ENCODE data around the gene CDCA5. TPM values are rescaled to one million over a fixed set of nuclear protein-coding genes. Genes with fewer than 3 reads are reported as not detected.

The CDCA5 gene
- total RNA-seq, 1 experiment from 2014 or later, result 75.2 TPM

DNA sequence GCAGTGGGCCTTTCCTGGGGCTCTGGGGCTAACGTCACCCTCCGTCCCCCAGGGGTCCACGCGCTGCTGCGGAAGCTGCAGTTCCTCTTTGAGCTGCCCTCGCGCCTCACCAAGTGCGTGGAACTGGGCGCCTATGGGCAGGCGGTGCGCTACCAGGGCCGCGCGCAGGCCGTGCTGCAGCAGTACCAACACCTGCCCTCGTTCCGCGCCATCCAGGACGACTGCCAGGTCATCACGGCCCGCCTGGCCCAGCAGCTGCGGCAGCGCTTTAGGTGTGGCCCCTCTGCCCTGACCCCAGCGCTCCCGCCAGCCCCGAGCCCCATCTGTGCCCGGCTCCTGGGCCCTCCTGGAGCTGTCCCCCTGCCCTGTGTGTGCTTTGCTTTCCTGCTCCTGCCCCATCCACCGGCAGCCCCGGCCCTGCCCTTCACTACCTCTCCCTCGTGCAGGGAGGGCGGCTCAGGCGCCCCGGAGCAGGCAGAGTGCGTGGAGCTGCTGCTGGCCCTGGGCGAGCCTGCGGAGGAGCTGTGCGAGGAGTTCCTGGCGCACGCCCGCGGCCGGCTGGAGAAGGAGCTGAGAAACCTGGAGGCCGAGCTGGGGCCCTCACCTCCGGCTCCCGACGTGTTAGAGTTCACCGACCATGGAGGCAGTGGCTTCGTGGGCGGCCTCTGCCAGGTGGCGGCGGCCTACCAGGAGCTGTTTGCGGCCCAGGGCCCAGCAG is 24.1 kb upstream of the CDCA5 start:
- no peak for DNase-seq (ENCODE audit: low read depth)

DNA sequence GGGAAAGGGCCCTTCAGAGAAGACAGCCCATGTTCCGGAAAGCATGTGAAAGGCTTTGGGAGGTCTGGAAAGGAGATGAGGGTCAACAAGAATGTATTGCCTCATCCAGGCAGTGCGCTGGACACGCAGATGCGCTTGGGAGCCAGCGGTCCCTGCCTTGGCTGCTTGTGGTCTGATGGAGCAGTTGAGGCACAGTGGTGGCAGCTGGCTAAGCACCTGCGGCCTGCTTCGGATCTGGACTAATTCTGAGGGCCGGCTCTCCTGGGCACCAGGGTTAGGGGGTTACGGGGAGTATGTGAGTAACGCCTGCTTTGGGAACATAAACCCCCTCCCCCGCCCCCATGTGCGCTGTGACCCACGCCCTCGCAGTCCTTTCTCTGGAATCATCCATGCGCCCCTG is 23.2 kb upstream of the CDCA5 start:
- DNase-seq (ENCODE audit: low read depth), result no peak

DNA sequence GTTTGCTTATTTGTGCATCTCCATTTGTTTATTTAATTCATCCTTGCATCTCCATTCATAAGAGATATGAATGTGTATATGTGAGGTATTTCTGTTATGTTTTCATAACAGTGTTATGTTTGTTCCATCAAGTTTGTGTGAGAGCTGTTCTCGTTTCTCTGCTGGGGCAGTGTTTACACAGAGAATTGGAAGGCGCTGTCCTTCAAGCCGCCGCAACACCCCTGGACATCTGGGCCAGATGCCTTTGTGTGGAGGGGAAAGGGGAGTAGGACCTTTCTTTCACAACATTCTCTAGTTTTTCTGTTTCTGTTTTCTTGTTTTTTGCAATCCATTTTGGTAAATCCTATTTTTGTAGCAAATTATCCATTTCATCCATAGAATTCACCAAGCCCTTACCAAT is 20.8 kb upstream of the CDCA5 start:
- no peak for DNase-seq (ENCODE audit: low read depth)

DNA sequence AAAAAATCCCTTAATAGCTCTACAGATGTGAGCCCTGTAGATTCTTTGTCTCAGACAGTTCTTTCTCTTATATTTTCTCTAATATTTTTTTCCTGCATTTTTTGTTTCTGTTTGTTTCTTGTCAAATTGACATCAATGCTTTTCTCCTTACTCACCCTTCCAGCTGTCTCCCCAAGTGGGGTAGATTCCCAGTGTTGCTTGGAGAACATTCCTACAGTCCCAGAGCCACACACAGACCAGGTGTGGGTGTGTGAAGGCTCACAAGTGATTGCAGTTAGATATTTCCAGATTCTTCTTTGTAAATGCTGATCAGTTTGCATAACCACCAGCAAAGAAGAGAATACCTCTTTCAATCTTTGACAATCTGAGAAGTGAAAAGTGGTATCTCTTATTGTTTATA is 19.6 kb upstream of the CDCA5 start:
- no peak for DNase-seq (ENCODE audit: low read depth)

DNA sequence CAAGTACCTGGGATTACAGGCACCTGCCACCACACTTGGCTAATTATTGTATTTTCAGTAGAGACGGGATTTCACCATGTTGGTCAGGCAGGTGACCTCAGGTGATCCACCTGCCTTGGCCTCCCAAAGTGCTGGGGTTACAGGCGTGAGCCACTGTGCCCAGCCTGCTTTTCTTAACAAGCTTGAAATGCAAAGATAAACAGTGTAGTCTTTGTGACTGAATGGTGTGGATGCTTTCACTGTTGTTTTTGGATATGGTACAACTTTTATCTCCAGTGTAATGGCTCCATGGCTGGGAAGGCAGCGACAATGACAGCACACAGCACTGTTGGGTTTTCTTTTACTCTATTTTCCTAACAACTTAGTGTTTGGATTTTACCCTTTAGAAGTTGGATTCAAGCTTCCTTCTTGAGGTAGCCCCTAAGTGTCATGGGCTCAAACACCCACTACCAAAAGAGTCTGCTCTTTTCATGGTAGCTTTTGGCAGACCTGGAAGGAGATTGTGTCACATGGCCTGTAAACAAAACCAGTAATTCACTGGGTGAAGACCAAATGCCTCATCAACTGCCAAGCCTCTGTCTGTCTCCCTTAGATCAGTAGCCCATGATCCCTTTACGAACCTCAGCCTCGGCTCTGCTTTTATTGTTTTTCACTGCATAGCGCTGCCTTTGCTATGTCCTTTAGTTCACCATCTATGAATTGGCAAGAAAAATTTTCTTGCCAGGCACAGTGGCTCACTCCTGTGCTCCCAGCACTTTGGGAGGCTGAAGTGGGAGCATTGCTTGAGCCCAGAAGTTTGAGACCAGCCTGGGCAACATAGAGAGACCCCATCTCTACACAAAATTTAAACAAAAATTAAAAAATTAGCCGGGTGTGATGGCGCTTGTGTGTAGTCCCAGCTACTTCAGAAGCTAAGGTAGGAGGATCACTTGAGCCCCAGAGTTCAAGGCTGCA is 18.6 kb upstream of the CDCA5 start:
- no peak for DNase-seq (ENCODE audit: low read depth)

DNA sequence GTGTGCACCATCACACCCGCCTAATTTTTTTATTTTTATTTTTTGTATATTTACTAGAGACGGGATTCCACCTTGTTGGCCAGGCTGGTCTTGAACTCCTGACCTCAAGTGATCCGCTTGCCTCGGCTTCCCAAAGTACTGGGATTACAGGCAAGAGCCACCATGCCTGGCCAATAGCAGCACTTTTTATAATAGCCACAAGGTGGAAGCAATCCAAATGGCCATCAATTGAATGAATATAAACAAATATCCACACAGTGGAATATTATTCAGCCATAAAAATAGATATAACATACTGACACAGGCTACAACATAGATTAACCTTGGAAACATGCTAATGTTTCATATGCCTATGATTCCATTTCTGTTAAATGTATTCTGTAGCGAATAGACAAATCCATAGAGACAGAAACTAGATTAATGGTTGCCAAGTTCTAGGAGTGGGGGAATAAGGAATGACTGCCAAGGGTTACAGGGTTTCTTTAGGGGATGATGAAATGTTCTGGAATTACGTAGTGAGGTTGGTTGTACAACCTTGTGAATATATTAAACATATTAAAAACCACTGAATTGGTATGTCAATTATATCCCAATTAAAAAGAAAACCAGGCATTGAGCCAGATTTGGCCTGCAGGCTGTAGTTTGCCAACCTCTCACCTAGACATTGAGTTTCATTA is 17.0 kb upstream of the CDCA5 start:
- DNase-seq (ENCODE audit: low read depth), result no peak

DNA sequence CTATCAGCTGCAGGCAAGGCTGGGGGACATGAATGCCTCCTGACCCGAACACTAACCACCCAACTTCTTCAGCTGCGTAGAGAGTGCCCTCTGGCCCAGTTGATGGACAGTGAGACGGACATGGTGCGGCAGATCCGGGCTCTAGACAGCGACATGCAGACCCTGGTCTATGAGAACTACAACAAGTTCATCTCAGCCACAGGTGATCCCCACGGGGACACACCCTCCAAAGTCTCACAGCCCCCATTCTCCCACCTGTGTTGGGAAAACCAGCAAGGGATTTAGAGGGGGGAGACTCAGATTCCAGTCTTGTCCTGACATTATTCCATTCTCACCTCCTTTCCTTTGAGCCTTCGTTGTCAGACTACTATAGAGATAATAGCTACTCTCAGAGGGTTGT is 13.1 kb upstream of the CDCA5 start:
- DNase-seq (ENCODE audit: low read depth), result no peak

DNA sequence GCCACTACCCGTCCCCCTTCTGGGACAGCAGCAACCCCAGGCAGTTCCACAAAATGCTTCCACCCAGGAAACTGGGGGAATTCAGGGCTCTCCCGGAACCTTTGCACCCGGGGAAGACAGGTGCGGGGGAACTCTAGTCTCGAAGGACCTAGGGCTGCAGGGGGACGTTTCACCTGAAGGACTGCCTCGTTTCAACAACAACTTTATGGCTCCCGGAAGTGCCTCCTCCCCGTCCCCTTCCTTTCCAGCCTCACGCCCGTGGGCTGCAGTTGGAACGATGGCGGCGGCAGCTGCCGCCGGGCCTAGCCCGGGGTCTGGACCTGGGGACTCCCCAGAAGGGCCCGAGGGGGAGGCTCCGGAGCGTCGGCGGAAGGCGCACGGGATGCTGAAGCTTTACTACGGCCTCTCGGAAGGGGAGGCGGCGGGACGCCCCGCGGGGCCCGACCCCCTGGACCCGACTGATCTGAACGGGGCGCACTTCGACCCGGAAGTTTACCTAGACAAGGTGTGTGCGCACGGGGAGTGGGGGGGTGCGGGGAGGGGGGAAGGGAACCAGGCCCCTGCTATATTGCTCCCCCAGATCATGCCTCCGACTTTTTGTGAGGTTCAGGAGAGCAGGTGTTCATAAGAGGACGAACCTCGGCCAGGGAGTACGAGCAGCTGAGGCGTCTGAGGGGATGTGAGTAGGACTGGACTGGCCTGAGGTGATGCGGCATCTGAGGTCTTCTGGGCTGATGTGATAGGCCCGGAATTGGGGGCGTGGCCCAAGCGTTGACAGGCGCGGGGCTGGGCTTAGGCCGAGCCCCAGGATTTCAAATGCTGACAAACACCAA is 12.3 kb upstream of the CDCA5 start, which contains the start of gene VPS51:
VPS51 (plus strand) TSS at position 241 of the 833 bp plus-strand sequence; CDS start at position 278, 37 bp downstream.
- DNase-seq (ENCODE audit: low read depth), result peak; percentile 87

DNA sequence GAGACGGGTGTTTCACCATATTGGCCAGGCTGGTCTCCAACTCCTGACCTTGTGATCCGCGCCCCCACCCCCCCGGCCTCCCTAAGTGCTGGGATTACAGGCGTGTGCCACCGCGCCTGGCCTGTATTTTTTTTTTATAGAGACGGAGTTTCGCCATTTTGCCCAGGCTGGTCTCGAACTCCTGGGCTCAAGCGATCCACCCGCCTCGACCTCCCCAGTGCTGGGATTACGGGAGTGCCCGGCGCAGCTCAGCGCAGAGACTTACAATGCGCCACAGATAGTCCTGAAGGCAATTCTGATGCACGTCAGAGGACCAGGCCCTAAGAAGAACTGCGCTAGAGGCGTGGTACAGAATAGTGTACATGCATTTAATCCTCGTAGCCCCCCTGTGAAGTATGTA is 11.6 kb upstream of the CDCA5 start:
- DNase-seq (ENCODE audit: low read depth), result no peak

DNA sequence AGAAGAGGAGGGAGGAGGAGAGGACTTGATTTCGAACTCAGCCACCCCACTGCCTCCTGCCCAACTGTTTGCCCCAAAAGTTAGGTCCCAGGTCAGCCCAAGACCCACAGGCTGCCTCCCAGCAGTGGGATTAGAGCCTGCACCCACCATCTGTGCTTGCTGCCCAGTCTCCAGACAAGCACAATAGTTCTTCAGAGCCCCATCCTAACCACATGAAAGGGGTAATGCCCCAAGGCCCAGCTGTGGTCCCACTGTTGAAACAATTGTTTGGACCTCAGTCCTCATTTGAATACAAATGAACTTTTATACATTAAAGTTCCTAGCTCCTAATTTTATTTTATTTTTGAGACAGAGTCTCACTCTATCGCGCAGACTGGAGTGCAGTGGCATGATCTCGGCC is 6.8 kb upstream of the CDCA5 start:
- no peak for DNase-seq (ENCODE audit: low read depth)

DNA sequence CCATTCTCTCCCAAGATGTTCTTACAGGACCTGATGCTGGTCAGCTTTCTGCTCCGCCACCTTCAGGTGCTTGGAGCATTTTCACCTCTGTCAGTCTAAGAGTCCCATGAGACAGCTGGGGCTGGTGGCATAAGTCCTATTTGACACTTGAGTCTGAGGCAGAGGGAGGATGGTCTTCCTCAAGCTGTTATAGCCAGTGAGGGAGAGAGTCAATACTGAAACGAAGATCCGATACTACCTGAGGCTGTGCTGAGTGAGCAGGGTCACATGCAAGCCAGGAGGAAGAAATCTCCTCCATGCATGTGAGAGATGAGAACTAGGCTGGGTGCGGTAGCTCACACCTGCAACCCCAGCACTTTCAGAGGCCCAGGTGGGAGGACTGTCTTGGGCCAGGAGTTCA is 5.8 kb upstream of the CDCA5 start:
- DNase-seq (ENCODE audit: low read depth), result no peak

DNA sequence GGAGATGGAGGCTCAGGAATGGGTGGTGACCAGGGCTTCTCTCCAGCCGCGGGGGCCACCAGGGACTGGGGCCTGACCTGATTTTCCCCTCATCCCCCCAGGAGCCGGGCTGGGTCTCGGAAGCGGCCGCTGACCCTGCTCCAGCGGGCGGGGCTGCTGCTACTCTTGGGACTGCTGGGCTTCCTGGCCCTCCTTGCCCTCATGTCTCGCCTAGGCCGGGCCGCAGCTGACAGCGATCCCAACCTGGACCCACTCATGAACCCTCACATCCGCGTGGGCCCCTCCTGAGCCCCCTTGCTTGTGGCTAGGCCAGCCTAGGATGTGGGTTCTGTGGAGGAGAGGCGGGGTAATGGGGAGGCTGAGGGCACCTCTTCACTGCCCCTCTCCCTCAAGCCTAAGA is 4.0 kb upstream of the CDCA5 start:
- no peak for DNase-seq (ENCODE audit: low read depth)

DNA sequence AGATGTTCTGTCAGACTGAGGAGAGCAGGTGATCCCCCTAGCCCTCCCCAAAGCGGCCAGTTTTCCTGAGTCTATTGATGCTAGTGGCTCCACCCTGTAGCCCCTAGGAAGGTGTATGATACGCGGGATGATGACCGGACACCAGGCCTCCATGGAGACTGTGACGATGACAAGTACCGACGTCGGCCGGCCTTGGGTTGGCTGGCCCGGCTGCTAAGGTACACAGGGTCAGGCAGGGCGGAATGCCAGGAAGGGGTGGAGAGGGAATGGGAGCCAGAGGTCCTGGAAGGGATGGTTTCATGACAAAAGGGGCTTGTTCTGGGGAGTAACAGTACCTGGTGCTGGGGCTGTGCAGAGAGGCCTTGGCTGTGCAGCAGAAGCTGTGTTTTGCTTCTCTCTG is 3.4 kb upstream of the CDCA5 start:
- no peak for DNase-seq (ENCODE audit: low read depth)

DNA sequence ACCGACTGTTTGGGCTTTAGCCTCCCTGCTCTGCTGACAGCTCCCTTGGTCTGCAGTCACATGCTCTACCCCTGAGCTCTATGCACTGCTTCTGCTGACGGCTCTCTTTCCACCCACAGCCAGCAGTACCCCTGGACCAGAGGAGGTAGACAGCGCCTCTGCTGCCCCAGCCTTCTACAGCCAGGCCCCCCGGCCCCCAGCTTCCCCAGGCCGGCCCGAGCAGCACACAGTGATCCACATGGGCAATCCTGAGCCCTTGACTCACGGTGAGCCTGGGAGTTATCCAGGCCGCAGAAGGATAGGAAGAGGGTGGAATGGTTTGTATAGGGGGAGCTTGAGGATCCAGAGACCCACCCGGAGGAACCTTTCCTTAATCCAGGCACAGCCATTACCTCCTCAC is 3.0 kb upstream of the CDCA5 start:
- DNase-seq (ENCODE audit: low read depth), result no peak

DNA sequence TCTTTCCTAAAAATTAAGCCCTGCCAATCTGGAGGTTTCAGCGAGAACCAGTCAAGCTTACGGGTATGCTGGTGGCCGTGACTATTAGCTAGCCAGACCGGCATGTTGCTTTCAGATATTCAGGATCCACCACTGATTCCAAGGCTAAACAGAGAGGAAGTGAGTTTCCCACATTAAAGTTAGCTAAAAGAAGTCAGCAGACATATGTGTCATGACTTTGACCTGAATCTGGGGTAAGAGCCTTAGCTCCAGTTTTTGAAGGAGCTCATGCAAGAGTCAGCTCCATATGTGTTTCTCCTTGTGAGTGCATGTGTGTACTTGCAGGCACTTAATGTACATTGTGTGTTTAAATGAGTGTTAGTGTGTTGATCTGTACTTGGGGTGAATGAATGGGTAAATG is 1.6 kb upstream of the CDCA5 start:
- no peak for DNase-seq (ENCODE audit: low read depth)

DNA sequence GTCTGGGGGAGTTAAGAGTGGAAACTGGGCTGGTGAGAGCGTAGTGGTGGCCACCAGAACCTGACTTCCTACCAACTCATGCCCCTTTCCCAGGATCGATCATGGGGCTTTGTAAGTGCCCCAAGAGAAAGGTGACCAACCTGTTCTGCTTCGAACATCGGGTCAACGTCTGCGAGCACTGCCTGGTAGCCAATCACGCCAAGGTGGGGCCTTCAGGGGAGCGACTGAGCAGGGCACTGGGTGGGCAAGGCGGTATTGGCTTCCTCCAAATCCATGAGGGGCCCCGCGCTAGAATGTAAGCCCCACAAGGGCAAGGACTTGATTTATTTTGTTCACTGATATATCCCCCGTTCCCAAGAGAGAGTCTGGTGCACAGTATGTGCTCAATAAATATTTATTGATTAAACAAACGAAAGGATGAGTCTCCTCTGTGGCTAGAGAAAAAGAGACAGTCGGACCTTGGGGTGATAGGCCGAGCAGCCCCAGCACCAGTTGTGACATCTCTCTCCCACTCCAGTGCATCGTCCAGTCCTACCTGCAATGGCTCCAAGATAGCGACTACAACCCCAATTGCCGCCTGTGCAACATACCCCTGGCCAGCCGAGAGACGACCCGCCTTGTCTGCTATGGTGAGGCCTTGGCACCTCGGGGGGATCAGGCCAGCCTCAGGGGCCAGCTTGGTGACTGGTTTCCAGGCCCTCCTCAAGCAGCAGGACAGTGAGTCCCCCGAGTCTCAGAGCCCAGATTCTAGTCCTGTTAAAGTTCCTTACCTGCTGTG is 947 bp upstream of the CDCA5 start:
- no peak for DNase-seq (ENCODE audit: low read depth)

DNA sequence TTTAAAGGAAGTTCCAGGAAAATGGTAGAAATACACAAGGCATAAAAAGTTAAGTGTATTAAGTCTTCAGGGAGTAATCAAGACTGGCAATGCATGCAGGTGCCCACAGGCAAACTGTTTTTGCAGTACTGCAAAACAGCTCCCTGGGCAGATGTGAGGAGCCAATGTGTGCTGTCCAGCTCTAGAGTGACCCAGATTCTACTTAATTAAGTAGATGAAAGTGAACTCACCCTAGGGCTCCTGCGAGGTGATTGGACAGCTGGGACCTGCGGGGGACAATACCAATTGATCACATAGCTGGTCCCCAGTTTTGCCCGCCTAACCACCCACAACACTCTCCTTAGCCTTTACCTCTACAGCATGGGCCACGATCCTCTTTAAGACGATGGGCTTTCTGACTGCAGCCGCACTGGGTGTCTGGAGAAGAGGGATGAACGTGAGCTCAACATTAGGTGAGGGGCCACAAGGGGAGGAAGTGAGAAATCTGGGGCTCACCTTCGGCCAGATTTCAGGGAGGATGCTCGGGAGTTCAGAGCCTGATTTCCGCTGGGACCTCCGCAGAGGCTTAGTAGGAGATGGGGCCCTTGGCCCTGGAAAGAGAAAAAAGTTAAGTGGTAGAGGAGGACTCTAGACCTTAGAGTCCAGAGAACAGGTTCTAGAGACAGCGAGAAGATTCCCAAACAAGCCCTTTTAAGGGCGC is 556 bp downstream of the CDCA5 start:
- DNase-seq (ENCODE audit: low read depth), result no peak

DNA sequence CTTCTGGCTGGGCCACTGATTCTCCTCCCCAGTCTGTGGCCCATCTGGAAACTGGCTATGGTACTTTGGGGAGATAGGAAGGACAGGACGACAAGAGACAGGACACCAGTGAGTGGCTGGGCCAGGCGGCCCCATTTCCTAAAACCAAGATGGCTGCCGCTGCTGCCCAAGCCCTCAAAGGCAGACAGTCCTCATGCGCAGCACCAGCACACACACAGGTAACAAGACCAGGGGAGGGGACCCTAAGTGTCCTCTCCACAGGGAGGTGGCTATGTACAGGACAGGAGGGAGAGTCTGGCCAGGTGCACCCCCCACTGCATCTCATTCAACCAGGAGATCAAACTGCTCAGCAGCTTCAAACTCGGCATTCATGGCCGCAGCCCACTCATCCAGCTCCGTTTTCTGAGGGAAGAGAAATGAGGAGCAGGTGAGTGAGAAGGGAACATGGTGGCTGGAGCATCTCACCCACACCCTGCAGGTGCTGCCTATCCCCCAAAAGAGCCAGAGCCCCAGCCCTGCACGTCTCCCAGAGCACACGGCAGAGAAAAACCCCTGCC is 5.0 kb downstream of the CDCA5 start:
- DNase-seq (ENCODE audit: low read depth), result no peak

DNA sequence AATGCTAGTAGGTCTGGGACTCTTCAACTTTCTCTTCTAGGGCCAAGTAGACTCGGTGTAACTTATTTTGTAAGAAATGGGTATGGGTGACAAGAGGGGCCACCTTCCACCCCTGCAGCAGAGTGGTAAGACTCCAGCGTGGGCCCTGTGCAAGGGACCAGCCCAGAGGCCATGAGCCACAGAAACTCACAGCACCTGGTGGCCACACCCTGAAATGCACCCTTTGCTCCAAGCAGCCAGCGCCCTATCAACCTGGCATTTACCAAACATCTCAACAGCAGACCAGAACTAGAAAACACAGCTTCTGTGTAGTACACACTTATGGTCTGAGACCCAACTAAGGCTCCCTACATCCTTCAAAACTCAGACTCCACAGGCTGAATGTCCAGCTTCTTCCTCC is 5.7 kb downstream of the CDCA5 start:
- peak; percentile 34 for DNase-seq (ENCODE audit: low read depth)

DNA sequence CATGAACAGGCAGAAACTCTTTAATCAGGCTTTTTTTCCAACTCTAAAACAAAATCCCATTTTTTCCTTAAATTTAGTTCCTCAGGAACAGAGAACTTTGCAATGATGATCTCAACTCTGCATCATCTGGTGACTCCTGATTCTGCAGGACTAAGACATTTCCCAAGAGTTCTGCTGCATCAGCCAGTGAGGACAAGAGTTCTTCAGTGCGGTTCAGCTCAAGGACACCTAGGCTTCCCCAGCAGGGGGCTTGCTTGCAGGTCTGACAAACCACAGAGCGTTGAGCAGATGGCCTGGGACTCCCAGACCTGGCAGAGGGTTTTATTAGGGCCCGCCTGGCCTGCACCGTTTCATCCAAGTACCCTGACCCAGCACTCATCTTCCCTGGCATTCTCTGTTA is 6.4 kb downstream of the CDCA5 start:
- no peak for DNase-seq (ENCODE audit: low read depth)

All from Daoy (cell line).